Astrocyte of the hippocampus (primary cell): Measurements from ENCODE around the gene SLC13A1.
"Not testable (repeated sequence)": the region's sequence is repeated elsewhere in the genome, so short reads cannot be mapped to it uniquely, and the experiment has no call there.

Experiments used
- DNase-seq: peaks from one replicate; pipeline ENCODE4 v3.0.0; 2011; ENCODE audit warnings: low read depth, low spot score

The SLC13A1 gene, protein sequence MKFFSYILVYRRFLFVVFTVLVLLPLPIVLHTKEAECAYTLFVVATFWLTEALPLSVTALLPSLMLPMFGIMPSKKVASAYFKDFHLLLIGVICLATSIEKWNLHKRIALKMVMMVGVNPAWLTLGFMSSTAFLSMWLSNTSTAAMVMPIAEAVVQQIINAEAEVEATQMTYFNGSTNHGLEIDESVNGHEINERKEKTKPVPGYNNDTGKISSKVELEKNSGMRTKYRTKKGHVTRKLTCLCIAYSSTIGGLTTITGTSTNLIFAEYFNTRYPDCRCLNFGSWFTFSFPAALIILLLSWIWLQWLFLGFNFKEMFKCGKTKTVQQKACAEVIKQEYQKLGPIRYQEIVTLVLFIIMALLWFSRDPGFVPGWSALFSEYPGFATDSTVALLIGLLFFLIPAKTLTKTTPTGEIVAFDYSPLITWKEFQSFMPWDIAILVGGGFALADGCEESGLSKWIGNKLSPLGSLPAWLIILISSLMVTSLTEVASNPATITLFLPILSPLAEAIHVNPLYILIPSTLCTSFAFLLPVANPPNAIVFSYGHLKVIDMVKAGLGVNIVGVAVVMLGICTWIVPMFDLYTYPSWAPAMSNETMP

DNA sequence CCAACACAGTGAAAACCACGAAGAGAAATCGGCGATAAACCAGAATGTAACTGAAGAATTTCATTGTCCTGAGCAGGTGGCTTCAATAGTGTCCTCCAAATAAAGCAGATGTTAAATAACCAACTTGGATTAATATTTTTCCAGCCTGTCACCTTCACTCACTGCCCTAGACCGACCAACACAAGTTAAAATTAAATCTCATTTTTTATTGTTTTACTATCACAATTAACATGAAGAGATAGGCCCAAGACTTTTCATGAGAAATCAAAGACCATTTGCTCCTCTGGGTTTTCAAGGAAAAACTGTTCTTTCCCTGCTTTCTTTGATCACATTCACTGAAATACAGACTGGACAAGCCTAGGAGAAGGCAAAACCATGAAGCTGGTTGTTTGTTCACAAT is at the start of gene SLC13A1:
TSS of gene SLC13A1 (minus strand) at position 87 of the 400 bp plus-strand sequence. CDS start at position 64, 23 bp downstream.
- DNase-seq = no peak

- DNase-seq = no peak
Measured at GRCh38 chr7:123244768-123245167, 45.0 kb upstream of the SLC13A1 start.

- no peak for DNase-seq
Measured at GRCh38 chr7:123242467-123243092, 42.8 kb upstream of the SLC13A1 start.

DNA sequence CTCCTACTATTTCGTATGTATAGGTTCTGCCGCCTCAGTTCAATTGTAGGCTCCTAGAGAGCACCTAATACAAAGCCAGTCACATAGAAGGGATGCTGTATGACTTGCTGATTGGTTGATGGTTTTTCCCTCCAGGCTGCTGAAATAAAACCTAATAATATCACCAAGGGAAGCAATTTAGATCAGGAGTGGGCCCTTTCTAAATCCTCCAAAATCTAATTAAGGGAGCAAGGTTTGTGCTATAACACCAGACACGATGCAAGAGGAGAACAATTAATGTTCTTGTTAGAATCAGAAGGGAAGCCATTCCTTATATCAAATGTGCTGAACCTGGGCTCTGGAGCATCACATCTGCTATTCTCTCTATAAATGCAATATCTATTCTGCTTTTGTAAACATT is 42.0 kb upstream of the SLC13A1 start:
- DNase-seq = no peak

- no peak for DNase-seq
Measured at GRCh38 chr7:123231021-123232000, 31.5 kb upstream of the SLC13A1 start.

- DNase-seq = no peak
Measured at GRCh38 chr7:123230603-123231002, 30.8 kb upstream of the SLC13A1 start.

DNA sequence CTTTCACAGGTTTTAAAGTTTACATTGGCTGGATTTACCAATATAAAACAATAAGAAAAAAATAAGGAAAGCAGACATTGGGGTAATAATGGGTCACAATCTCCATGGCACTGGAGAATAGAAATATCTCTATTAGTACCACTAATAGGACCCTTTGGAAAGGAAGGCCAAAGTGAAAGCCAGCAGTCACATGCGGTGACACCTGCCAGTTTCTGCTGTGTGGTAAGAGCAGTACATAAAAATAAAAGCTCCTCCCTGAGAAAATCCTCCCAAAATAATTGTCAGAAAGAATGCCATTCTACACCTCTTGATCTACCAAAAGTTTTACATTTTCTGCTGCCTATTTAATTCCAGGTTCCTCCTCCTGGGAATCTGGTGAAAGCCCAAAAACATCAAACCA is 30.4 kb upstream of the SLC13A1 start:
- no peak for DNase-seq

DNA sequence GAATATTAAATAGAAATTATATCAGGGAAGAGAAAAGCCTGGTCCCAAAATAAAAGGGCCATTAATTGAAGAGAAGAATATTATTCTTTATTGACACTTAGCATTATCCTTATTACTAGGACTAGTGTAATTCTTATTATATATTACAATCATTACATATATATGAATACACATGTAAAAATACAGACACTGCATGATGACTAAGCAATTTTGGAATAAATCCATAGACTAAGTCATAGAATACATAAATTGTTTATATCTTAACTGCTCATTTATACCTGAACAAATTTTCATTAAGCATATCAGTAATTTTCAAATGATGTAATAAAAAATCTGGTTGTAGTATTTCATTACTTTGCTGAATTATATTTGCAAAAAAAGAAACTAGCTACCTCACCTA is 29.7 kb upstream of the SLC13A1 start:
- DNase-seq = no peak

DNA sequence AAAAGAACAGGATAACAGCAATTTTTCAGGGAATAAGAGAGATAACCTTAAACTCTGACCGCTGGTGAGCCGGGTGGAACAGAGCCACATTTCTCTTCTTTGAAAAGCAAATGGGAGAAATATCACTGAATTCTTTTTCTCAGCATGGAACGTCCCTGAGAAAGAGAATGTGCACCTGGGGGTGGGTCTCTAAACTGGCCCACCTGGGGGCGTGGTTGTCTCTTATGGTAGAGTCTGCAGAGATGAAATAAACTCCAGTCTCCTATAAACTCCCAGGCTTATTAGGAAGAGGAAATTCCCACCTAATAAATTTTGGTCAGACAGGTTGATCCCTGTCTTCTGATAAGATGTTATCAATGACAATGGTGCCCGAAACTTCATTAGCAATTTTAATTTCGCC is 27.9 kb upstream of the SLC13A1 start:
- not testable (repeated sequence) for DNase-seq

DNA sequence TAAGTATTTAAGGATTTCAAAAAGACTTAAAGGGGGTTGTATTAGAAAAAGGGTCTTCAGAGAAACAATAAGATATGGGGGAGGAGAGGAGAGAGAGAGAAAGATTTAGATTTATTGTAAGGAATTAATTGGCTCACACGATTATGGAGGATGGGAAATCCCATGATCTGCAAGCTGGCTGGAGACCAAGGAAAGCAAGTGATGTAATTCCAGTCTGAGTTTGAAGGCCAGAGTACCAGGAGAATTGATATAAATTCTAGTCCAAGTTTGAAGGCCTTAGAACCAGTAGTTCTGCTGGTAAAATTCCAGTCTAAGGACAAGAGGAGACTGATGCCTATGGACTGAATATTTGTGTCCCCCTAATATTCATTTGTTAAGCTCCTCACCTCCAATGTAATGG is 20.6 kb upstream of the SLC13A1 start:
- DNase-seq = peak; percentile 47

GRCh38 chr7:123218866-123219265 is 19.1 kb upstream of the SLC13A1 start:
- DNase-seq = no peak

DNA sequence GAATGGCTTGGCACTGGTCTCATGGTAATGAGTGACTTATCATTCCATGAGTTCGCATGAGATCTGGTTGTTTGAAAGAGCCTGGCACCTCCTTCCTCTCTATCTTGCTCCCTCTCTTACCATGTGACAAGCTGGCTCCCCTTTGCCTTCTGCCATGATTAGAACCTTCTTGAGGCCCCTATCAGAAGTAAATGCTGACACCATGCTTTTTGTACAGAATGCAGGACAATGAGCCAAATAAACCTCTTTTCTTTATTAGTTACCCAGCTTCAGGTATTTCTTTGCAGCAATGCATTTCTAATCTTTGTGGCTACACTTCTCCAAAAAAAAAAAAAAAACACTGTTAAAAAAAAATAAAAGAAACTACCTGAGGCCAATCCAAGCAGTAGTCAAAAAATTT is 17.1 kb upstream of the SLC13A1 start:
- no peak for DNase-seq

GRCh38 chr7:123215350-123215749 is 15.6 kb upstream of the SLC13A1 start:
- no peak for DNase-seq

DNA sequence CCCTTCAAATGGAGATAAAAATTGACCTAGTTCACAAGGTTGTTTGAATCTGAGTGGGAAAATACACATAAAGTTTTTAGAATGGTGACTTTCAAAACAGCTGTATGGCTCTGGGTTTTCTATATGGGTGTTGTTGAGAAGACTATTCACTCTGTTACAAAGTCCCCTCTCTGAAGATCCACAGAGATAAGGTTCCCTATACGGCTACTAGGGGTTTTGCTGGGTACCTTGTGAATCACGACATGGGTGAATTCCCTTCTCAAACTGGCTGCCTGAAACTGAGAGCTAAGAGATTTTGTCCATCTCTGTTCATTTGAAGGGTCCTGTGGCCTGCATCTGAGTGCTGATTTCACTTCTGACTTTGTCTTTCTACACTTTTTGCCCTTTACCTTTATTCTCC is 11.8 kb upstream of the SLC13A1 start:
- DNase-seq = no peak

DNA sequence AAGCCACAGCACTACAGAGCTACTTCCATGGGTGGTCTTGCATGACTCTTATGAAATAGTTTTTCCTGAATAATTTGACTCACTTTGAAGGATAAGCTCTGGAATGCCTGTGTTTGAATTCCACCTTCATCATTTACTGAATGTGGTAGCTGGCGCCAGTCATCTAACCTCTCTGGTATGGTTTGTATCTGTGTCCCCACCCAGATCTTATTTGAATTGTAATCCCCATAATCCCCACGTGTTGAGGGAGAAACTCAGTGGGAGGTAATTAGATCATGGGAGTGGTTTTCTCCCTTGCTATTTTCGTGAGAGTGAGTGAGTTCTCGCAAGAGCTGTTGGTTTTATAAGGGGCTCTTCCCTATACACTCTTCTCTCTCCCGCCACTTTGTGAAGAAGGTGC is 11.2 kb upstream of the SLC13A1 start:
- peak; percentile 27 for DNase-seq

GRCh38 chr7:123209786-123210185 is 10.0 kb upstream of the SLC13A1 start:
- DNase-seq = peak; percentile 34

DNA sequence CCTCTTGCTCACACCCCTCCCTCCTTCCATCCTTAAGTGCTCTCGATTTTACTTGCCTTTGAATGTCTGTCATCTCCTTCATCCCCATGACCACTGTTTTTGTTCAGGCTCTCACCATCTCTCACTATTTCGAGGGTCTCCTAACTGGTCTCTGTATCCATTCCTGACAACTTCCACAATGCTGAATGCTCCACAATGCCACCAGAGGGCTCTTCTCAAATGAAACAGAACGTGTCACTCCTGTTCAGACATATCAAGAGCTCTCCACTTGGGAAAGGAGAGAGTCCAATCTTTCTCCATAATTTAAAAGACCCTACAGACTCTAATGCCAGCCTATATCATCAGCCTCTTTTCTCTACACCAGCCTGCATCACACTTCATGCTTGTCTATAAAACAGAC is 9.0 kb upstream of the SLC13A1 start:
- DNase-seq = no peak

DNA sequence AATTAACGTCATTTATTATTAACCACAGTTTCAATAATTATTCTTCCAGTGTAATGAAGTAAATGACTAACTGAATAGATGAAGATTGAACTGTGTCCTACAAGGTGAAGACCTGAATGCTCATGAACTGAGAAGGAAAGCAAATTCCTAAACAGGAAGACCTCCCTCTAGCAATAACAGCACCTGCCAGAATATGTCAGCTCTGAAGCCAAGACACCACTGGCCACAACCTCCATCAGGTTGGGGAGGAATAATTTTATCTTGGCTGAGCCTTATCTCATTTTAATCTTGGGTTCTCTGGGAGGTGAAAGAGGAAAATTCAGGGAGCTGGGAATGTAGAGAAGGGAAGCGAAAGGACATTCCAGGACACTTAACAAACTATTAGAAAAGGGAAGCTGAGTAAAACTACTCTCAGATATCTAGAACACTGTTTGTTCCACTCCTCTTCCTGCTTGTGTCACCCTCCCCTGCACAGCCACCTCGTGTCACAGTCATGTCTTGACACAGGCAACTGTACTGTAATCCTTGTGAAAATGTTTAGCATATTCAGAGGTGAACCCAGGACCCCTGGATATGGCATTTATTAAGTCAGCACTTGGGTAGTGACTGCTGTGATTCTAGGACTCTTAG is 4.6 kb upstream of the SLC13A1 start:
- no peak for DNase-seq

DNA sequence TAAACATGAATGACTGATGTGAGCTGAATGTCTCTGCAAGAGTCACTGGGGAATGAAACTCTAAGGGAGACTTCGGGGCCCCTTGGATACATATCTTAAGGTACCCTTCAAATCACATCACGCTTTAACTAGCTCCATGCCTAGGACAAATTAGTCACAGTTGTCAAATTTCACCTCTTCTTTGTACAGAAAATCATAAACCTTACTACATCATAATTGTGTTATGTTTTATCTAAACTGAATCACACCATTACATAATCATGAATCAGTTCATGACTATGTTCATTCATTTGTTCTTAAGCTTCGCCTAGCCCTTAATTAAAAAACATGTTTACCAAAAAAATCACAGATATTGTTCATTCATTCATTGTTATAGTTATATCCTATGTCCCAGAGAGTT is 2.1 kb upstream of the SLC13A1 start:
- no peak for DNase-seq

DNA sequence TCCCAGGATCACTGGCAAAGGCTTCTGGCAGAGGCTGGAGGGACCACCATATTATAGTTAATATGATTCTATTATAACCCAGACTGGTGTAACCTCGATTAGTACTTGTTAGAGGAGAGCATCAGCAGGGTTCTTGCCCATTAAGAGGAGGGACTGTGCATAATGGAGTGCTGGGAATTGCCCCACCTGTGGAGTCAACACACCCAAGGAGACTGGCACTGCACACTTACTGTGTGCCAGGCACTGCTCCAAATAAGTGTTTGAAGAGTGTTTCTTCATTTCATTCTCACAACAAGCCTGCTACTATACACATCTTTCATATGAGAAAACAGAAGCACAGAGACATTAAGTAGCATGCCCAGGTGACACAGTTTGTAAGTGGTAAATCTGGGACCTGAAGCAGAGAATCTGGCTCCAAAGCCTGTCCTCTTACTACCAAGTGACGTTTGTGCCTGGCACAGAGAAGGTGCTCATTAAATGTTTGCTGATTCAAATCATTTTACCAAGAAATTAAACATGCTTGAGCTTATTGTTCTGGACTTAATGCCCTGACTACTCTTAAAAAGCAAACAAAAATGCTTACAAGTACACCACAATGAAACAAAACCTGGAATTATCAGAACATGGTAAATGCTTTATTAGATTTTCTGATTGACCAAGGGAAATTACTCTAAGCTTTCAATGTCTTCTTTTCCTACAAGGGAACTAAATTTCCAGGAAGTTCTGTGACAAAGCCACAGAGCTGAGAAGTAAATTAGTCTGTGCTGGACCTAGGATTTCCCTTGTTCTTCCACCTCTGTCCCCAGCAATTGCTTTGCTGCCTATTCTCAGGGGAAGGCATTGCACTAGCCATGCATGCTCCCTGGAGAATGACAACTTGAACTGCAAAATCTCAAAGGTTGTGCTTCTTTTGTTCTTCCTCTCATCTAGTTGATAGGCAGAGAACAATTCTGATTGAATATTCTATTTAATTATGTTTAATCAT is 809 bp downstream of the SLC13A1 start:
- no peak for DNase-seq
